ENCODE results near the gene AKAP8L. TPM values are rescaled to one million over a fixed set of nuclear protein-coding genes. Genes with fewer than 3 reads are reported as not detected.

The AKAP8L gene
- total and polyA plus RNA-seq, 9 of the 15 experiments (the other 6 are each of a cell fraction or from before 2014, with no cell fraction given) = 2.4 to 116 (median 70.7) TPM

GRCh38 chr19:15379999-15380647 lies 38.7 kb downstream of the AKAP8L start (continued):
- peak; percentile 48 for TF ChIP-seq ZNF592 (IDR thresholded peaks at IDR 0.05)
- TF ChIP-seq GATAD2A (IDR thresholded peaks at IDR 0.05) = 0 out of 2 replicates have a peak, but pooled peaks have one; percentile 37
- TF ChIP-seq ESRRA (IDR thresholded peaks at IDR 0.05; ENCODE audit: borderline replicate concordance, low read depth) = peak; percentile 26; the same call in 1 of the 2 replicates
- peak; percentile 64; the same call in 1 of the 2 replicates for TF ChIP-seq ZNF124 (CRISPR knock-in tag; IDR thresholded peaks at IDR 0.05)
- peak; percentile 70; the same call in 1 of the 2 replicates for TF ChIP-seq KDM2B (CRISPR knock-in tag; IDR thresholded peaks at IDR 0.05)
- TF ChIP-seq THAP12 (CRISPR knock-in tag; IDR thresholded peaks at IDR 0.05) = peak; percentile 12; the same call in 1 of the 2 replicates
- no peak; the same call in 1 of the 2 replicates for TF ChIP-seq HMGXB4 (CRISPR knock-in tag; IDR thresholded peaks at IDR 0.05)
- TF ChIP-seq RBM14 (IDR thresholded peaks at IDR 0.05; ENCODE audit: borderline replicate concordance, insufficient read depth, low read depth, low read length) = no peak
- peak; percentile 7; the same call in 1 of the 2 replicates for TF ChIP-seq ZNF143 (CRISPR knock-in tag; IDR thresholded peaks at IDR 0.05)
- TF ChIP-seq TEAD1 (CRISPR knock-in tag; IDR thresholded peaks at IDR 0.05) = no peak
- TF ChIP-seq SP1 (CRISPR knock-in tag; IDR thresholded peaks at IDR 0.05) = peak; percentile 38; the same call in 1 of the 2 replicates
- TF ChIP-seq ZBTB9 (CRISPR knock-in tag; IDR thresholded peaks at IDR 0.05) = 0 out of 2 replicates have a peak, but pooled peaks have one; percentile 54
- TF ChIP-seq ID3 (CRISPR knock-in tag; IDR thresholded peaks at IDR 0.05) = no peak
- peak; percentile 62 for TF ChIP-seq ID3 (tag; IDR thresholded peaks at IDR 0.05)
- TF ChIP-seq NR4A1 (CRISPR knock-in tag; IDR thresholded peaks at IDR 0.05) = 0 out of 2 replicates have a peak, but pooled peaks have one; percentile 13
- no peak; the same call in 1 of the 2 replicates for TF ChIP-seq NR4A1 (tag; IDR thresholded peaks at IDR 0.05)
- no peak for TF ChIP-seq TCF3 (CRISPR knock-in tag; IDR thresholded peaks at IDR 0.05)
